Spleen (tissue), 7 donors: Measurements from ENCODE around the gene PIK3C2G.

Experiments
- POLR2A ChIP-seq, 3 donors: fragments of 450-650 bp; IDR thresholded peaks; one replicate each; pipeline ENCODE4 v1.5.1; 2017; ENCODE audit warnings: antibody characterized with exemption in 3 of 3, mild to moderate bottlenecking in 1 of 3
- POLR2AphosphoS5 ChIP-seq, 3 donors: sonication (generic); formaldehyde crosslinking; IDR thresholded peaks; one replicate each; pipeline ENCODE4 v1.5.1; 2017; ENCODE audit warnings: antibody characterized with exemption in 3 of 3
- TF ChIP-seq, protein P1 (sequence below), 11 experiments: fragments of 200-600 bp in 7 of 11; fragments of 450-650 bp in 4 of 11; sonication (generic) in 4 of 11; IDR thresholded peaks in 8 of 11; conservative IDR thresholded peaks in 3 of 11; 1 replicate in 7 of 11; 2 replicates in 4 of 11; pipeline versions ENCODE4 v1.4.0 to v1.8.0; 2016 to 2021; ENCODE audit warnings: antibody characterized with exemption in 11 of 11, inconsistent platforms in 4 of 11, mild to moderate bottlenecking in 1 of 11
- donor health status: DM: no; HTN: no; CAD: no; lungs with moderate emphysema.
- donor health status: DM: no; HTN: no; CAD: no.
- donor health status: DM: no; HTN: no; CAD: no.

DNA sequence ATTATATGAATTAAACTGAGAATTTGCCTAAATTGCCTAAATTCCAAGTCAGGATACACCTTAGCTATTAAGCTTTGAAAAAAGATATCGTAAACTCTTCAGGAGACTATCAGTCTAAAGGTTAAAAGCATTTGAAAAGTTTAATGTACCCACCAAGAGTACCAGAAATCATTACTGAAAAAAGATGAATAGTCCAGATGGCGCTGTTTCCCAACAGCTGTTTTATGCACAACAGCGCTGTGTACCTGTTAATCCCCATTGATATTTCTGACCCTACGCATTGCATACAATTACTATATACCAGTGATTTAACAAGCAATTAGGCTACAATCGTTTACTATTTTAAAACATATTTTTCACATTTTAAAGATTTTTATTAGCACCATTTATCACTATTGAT, 291.5 kb downstream of the PIK3C2G start:
- no peak for TF ChIP-seq POLR2AphosphoS5 (IDR thresholded peaks at IDR 0.05)
- TF ChIP-seq, protein P1, sequence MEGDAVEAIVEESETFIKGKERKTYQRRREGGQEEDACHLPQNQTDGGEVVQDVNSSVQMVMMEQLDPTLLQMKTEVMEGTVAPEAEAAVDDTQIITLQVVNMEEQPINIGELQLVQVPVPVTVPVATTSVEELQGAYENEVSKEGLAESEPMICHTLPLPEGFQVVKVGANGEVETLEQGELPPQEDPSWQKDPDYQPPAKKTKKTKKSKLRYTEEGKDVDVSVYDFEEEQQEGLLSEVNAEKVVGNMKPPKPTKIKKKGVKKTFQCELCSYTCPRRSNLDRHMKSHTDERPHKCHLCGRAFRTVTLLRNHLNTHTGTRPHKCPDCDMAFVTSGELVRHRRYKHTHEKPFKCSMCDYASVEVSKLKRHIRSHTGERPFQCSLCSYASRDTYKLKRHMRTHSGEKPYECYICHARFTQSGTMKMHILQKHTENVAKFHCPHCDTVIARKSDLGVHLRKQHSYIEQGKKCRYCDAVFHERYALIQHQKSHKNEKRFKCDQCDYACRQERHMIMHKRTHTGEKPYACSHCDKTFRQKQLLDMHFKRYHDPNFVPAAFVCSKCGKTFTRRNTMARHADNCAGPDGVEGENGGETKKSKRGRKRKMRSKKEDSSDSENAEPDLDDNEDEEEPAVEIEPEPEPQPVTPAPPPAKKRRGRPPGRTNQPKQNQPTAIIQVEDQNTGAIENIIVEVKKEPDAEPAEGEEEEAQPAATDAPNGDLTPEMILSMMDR (IDR thresholded peaks at IDR 0.05 in 8 of 11, conservative IDR thresholded peaks at IDR 0.05 in 3 of 11): no peak
- no peak for TF ChIP-seq POLR2A (IDR thresholded peaks at IDR 0.05)
